A673 (cell line): Measurements from ENCODE around the gene PPHLN1.

ENCODE experiments used
- EZH2 ChIP-seq: fragments of 200-600 bp; sonication (generic); IDR thresholded peaks from 2 replicates; pipeline ENCODE4 v1.6.1; 2017; ENCODE audit warnings: borderline replicate concordance, low read depth, mild to moderate bottlenecking, mixed read lengths, antibody characterized with exemption, low read length; ENCODE audit not compliant: poor library complexity, severe bottlenecking
- TF ChIP-seq, protein P1 (sequence below): fragments of 300-800, 200-600 bp; sonication (generic); conservative IDR thresholded peaks from 2 replicates; pipeline ENCODE4 v1.5.1; 2017; ENCODE audit warnings: low read depth, mild to moderate bottlenecking, antibody characterized with exemption, low read length, moderate library complexity, mixed read lengths

DNA sequence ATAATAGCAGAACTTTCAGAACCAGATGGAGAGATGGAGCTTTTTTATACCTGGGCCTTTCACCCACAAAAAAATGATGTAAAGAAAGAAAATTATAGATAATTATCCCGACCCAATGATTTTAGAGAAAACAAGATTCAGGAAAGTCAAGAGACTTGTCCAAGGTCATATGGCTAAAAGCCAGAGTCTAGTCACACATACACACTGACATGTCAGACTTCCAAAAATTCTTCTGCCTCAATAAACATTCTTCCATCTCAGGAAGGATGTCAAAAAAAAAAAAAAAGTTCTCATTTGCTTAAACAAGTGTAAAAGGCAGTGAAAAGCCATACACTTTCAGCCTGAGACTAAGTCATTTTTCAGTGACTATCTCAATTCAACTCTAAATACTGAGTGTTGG is 147.6 kb downstream of the PPHLN1 start:
- TF ChIP-seq, protein P1, sequence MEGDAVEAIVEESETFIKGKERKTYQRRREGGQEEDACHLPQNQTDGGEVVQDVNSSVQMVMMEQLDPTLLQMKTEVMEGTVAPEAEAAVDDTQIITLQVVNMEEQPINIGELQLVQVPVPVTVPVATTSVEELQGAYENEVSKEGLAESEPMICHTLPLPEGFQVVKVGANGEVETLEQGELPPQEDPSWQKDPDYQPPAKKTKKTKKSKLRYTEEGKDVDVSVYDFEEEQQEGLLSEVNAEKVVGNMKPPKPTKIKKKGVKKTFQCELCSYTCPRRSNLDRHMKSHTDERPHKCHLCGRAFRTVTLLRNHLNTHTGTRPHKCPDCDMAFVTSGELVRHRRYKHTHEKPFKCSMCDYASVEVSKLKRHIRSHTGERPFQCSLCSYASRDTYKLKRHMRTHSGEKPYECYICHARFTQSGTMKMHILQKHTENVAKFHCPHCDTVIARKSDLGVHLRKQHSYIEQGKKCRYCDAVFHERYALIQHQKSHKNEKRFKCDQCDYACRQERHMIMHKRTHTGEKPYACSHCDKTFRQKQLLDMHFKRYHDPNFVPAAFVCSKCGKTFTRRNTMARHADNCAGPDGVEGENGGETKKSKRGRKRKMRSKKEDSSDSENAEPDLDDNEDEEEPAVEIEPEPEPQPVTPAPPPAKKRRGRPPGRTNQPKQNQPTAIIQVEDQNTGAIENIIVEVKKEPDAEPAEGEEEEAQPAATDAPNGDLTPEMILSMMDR: no peak
- TF ChIP-seq EZH2: no peak
